Natural killer cell (primary cell): ENCODE measurements around the gene FOXA3. TPM values are rescaled to one million over a fixed set of nuclear protein-coding genes. Genes with fewer than 3 reads are reported as not detected.

Experiments used
- ATAC-seq, 3 donors: fragments of 150-1000 bp in 2 of 3; fragments of 200-7000 bp in 1 of 3; cut with Tn5 transposase; 1 replicate in 1 of 3; 2 replicates in 2 of 3; pipeline ENCODE4 v1.10.0; 2021; ENCODE audit warnings: mild to moderate bottlenecking in 2 of 3, moderate library complexity in 2 of 3
- DNase-seq, 2 donors: peaks; one replicate each; pipeline versions ENCODE4 v3.0.0 to v3.0.0-alpha.2; 2013 to 2021; ENCODE audit warnings: mixed read lengths in 1 of 2
- H3K27ac ChIP-seq: one replicate; pipeline ENCODE4 v1.5.1; 2013; ENCODE audit warnings: mild to moderate bottlenecking, low read length
- H3K27me3 ChIP-seq: one replicate; pipeline ENCODE4 v1.6.1; 2013; ENCODE audit warnings: low read length; ENCODE audit not compliant: control insufficient read depth, insufficient read depth
- H3K36me3 ChIP-seq: one replicate; pipeline ENCODE4 v1.6.1; 2013; ENCODE audit warnings: low read length; ENCODE audit not compliant: control insufficient read depth, insufficient read depth
- H3K4me1 ChIP-seq: one replicate; pipeline ENCODE4 v1.6.1; 2013; ENCODE audit warnings: low read length; ENCODE audit not compliant: control insufficient read depth, insufficient read depth
- H3K4me3 ChIP-seq: one replicate; pipeline ENCODE4 v1.5.1; 2013; ENCODE audit warnings: low read length
- H3K9me3 ChIP-seq: one replicate; pipeline ENCODE4 v1.6.1; 2013; ENCODE audit warnings: low read length; ENCODE audit not compliant: control insufficient read depth, insufficient read depth
- H3K27ac Mint-ChIP-seq, 2 donors: one replicate each; pipeline ENCODE4 v1.8.0; 2022; ENCODE audit warnings: mild to moderate bottlenecking in 2 of 2, mixed read lengths in 2 of 2, moderate library complexity in 1 of 2
- H3K27me3 Mint-ChIP-seq, 2 donors: one replicate each; pipeline ENCODE4 v1.8.0; 2022; ENCODE audit warnings: low read depth in 2 of 2, mixed read lengths in 2 of 2
- H3K36me3 Mint-ChIP-seq: one replicate; pipeline ENCODE4 v1.8.0; 2022; ENCODE audit warnings: mixed read lengths
- H3K4me1 Mint-ChIP-seq, 2 donors: one replicate each; pipeline ENCODE4 v1.8.0; 2022; ENCODE audit warnings: mixed read lengths in 2 of 2
- H3K4me3 Mint-ChIP-seq: one replicate; pipeline ENCODE4 v1.8.0; 2022; ENCODE audit warnings: mild to moderate bottlenecking, moderate library complexity, mixed read lengths
- H3K9me3 Mint-ChIP-seq, 2 donors: one replicate each; pipeline ENCODE4 v1.8.0; 2022; ENCODE audit warnings: mixed read lengths in 2 of 2
- CTCF ChIP-seq: fragments of 200-600 bp; IDR thresholded peaks from one replicate; pipeline ENCODE4 v1.8.0; 2022; ENCODE audit warnings: antibody characterized with exemption
- WGBS: methylation state at CpG from one replicate; pipeline ENCODE4 v1.1.7; 2013; ENCODE audit warnings: missing lambda C conversion rate; ENCODE audit not compliant: insufficient coverage; 5-methylcytosine and 5-hydroxymethylcytosine counted together
- intact Hi-C: fragments of 100-400 bp; cut with micrococcal nuclease; formaldehyde crosslinking; loops from one replicate; pipeline ENCODE4 v1.14.2; 2022
- total RNA-seq, 4 donors: library from RNA; stranded (reverse); fragments of 120-200 nt in 1 of 4; gene quantifications; one replicate each; pipeline versions ENCODE4 v1.2.3 to v1.2.4, GENCODE V29; 2013 to 2022

The FOXA3 gene
- total RNA-seq, 3 donors from 2014 or later (not counting 1 experiment from before 2014, with no cell fraction given), result not detected

DNA sequence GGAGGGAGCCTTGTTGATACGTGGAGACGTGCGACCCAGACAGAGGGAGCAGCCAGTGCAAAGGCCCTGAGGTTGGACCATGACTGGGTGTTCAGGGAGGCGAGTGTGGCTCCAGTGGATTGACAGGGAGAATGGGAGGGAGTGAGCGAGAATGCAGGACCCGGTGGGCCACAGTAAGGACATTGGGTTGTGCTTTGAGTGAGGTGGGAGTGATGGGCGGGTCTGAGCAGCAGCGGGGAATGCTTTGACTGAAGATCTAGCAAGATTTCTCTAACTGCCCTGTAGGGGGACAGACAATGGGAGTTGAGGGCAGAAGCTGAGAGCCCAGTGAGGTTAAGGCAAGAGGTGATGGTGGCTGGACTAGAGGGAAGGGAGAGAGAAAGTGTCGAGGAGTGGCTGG lies 58.2 kb downstream of the FOXA3 start:
- Histone ChIP-seq H3K4me3 (no peak overlapping the region), H3K36me3 (no peaks in the 10 kb centered on the region), H3K27ac (no peak overlapping the region), H3K9me3 (no peaks in the 10 kb centered on the region), H3K4me1 (no peaks in the 10 kb centered on the region), H3K27me3 (no peaks in the 10 kb centered on the region)
- intact Hi-C loops, result no loop called here
- Mint-ChIP-seq H3K27me3 (peaks cover 7 to 13% of the 10 kb centered on the region in 2 donors), H3K4me1 (peaks cover 5 to 11% of the 10 kb centered on the region in 2 donors), H3K9me3 (no peaks in the 10 kb centered on the region), H3K4me3 (no peak overlapping the region), H3K36me3 (no peaks in the 10 kb centered on the region), H3K27ac (no peak overlapping the region)
- 71% methylated on average over 9 of the region's 9 CpGs for WGBS
- TF ChIP-seq CTCF, result no peak
- ATAC-seq (peak in 2 of 3 donors; percentile 34 to 65), DNase-seq (no peak)

Other genes with a start within 250 kb of the FOXA3 start
- gene EML2, start 224.9 kb upstream of the FOXA3 start, total RNA-seq, result 100 to 1,000 TPM; 112 to 136 (median 117) TPM
- 10 to 100 TPM; 20.7 to 24.5 (median 21.5) TPM for gene GIPR, start 196.1 kb upstream of the FOXA3 start, total RNA-seq
- 100 to 1,000 TPM; 212 to 252 (median 241) TPM for gene SNRPD2, start 172.4 kb upstream of the FOXA3 start, total RNA-seq
- gene QPCTL, start 171.7 kb upstream of the FOXA3 start, total RNA-seq, result 10 to 100 TPM in 2 of 3 donors, 1 to 10 TPM in 1; 8.7 to 11.5 (median 10.0) TPM
- gene FBXO46, start 133.4 kb upstream of the FOXA3 start, total RNA-seq, result 10 to 100 TPM; 24.8 to 35.7 (median 31.1) TPM
- gene MEIOSIN, start 130.9 kb upstream of the FOXA3 start, total RNA-seq, result not detected
- 1 to 10 TPM; 2.1 to 3.3 (median 3.1) TPM for gene SIX5, start 95.1 kb upstream of the FOXA3 start, total RNA-seq
- 10 to 100 TPM; 48.1 to 67.5 (median 49.8) TPM for gene DMPK, start 81.8 kb upstream of the FOXA3 start, total RNA-seq
- 10 to 100 TPM; 66.2 to 82.1 (median 66.3) TPM for gene DMWD, start 71.5 kb upstream of the FOXA3 start, total RNA-seq
- gene RSPH6A, start 49.0 kb upstream of the FOXA3 start, total RNA-seq, result under 1 TPM; 0.18 to 0.63 (median 0.31) TPM
- 10 to 100 TPM; 86.4 to 94.8 (median 86.7) TPM for gene SYMPK, start 1.2 kb upstream of the FOXA3 start, total RNA-seq
- gene IRF2BP1, start 21.8 kb downstream of the FOXA3 start, total RNA-seq, result 10 to 100 TPM; 16.1 to 20.3 (median 19.6) TPM
- gene MYPOP, start 38.3 kb downstream of the FOXA3 start, total RNA-seq, result 1 to 10 TPM; 7.0 to 8.4 (median 7.2) TPM
- gene NANOS2, start 50.5 kb downstream of the FOXA3 start, total RNA-seq, result not detected
- not detected for gene NOVA2, start 109.5 kb downstream of the FOXA3 start, total RNA-seq
- 10 to 100 TPM; 10.6 to 16.9 (median 14.6) TPM for gene CCDC61, start 131.1 kb downstream of the FOXA3 start, total RNA-seq
- under 1 TPM in 1 of 3 donors, not detected in 2; 0.55 TPM for gene PGLYRP1, start 158.7 kb downstream of the FOXA3 start, total RNA-seq
- not detected for gene IGFL4, start 176.7 kb downstream of the FOXA3 start, total RNA-seq